DND-41 (cell line): Measurements from ENCODE around the gene MESP2.

Experiments used
- ATAC-seq: fragments of 200-7000 bp; cut with Tn5 transposase; 3 replicates; pipeline ENCODE4 v1.9.1; 2021; ENCODE audit warnings: low read depth; ENCODE audit not compliant: insufficient read depth
- DNase-seq: peaks from one replicate; pipeline ENCODE4 v3.0.0-alpha.2; 2020
- H2AFZ ChIP-seq: 2 replicates; pipeline ENCODE4 v1.6.0; 2012; ENCODE audit warnings: low read depth, low read length
- H3K27ac ChIP-seq: 2 replicates; pipeline ENCODE4 v1.5.1; 2012; ENCODE audit warnings: low read length, inconsistent platforms
- H3K27me3 ChIP-seq: fragments of 200-600 bp; sonication (generic); 2 replicates; pipeline ENCODE4 v1.6.0; 2012; ENCODE audit warnings: low read length, mild to moderate bottlenecking, inconsistent platforms; ENCODE audit not compliant: insufficient read depth, poor library complexity
- H3K36me3 ChIP-seq: 2 replicates; pipeline ENCODE4 v1.5.1; 2012; ENCODE audit warnings: low read length, inconsistent platforms; ENCODE audit not compliant: insufficient read depth
- H3K4me1 ChIP-seq: 2 replicates; pipeline ENCODE4 v1.5.1; 2012; ENCODE audit warnings: mild to moderate bottlenecking, low read length; ENCODE audit not compliant: insufficient read depth
- H3K4me2 ChIP-seq: 2 replicates; pipeline ENCODE4 v1.6.0; 2012; ENCODE audit warnings: mild to moderate bottlenecking, moderate library complexity, low read length, inconsistent platforms; ENCODE audit not compliant: insufficient read depth
- H3K4me3 ChIP-seq, 2 experiments: fragments of 200-600 bp in 1 of 2; shearing (Covaris generic) in 1 of 2; 2 replicates each; pipeline ENCODE4 v1.5.1; 2012 to 2016; ENCODE audit warnings: inconsistent platforms in 2 of 2, low read length in 2 of 2, mild to moderate bottlenecking in 2 of 2, low read depth in 1 of 2, moderate library complexity in 1 of 2
- H3K79me2 ChIP-seq: 2 replicates; pipeline ENCODE4 v1.6.0; 2012; ENCODE audit warnings: low read length, inconsistent platforms; ENCODE audit not compliant: insufficient read depth
- H3K9ac ChIP-seq: 2 replicates; pipeline ENCODE4 v1.6.0; 2012; ENCODE audit warnings: low read depth, mild to moderate bottlenecking, inconsistent platforms, low read length, moderate library complexity
- H3K9me3 ChIP-seq: 2 replicates; pipeline ENCODE4 v1.5.1; 2012; ENCODE audit warnings: low read length, moderate library complexity, mild to moderate bottlenecking, inconsistent platforms; ENCODE audit not compliant: insufficient read depth, severe bottlenecking
- H4K20me1 ChIP-seq: 2 replicates; pipeline ENCODE4 v1.6.0; 2012; ENCODE audit warnings: low read length; ENCODE audit not compliant: insufficient read depth
- CTCF ChIP-seq: IDR thresholded peaks from 2 replicates; pipeline ENCODE4 v1.5.1; 2012; ENCODE audit warnings: borderline replicate concordance, low read length, moderate library complexity, mild to moderate bottlenecking; ENCODE audit not compliant: poor library complexity, severe bottlenecking; ENCODE audit errors: extremely low read depth
- EZH2 ChIP-seq: IDR thresholded peaks from 3 replicates; pipeline ENCODE4 v1.6.1; 2012; ENCODE audit warnings: borderline replicate concordance, low read depth, mild to moderate bottlenecking, moderate library complexity, low read length, inconsistent platforms; ENCODE audit not compliant: severe bottlenecking

MESP2 gene

DNA sequence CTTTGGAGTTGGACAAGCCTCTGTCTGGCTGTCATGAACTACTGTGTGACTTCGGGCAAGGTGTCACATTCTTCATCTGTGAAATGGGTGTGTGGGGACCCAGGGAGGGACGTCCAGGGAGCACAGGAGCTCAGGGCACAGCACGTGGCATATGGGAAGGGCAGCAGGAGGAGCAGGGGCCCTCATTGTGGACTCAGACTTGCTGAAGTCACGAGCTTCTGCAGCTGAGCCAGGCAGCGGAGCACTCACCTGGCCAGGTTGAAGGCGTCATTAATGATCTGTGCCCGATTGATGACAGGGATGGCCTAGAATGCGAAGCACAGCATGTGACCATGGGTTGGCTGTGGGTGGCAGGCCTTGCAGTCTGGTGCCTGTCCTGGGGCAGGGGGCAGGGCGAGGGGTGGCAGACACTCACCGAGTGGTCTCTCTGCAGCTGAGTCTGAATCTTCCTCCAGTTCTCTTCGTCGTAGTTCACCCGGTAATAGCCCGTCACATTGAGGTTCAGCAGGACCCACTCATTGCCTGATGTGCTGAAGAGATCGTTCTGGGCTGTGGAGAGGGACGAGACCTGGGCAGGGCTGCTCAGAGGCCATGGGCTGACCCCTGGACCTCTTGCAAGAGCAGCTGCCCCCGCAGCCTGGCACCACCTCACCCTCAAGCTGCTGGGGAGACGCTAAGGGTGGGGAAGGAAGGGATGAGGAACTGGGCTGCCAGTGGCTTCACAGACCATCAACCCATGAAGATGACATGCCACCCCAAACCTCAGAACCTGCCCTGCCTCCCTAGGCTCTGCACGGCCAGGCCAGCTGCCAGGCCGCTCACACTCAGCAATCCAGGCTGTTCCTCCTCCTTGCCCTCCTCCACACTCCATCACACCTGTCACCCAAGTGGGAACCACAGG lies 23.1 kb downstream of the MESP2 start:
- no peaks in the 10 kb centered on the region for H3K4me1 ChIP-seq
- no peaks in the 10 kb centered on the region for H4K20me1 ChIP-seq
- ATAC-seq (no peak), DNase-seq (no peak)
- no peak overlapping the region for H2AFZ ChIP-seq
- H3K4me2 ChIP-seq: no peak overlapping the region
- no peaks in the 10 kb centered on the region for H3K36me3 ChIP-seq
- no peaks in the 10 kb centered on the region for H3K79me2 ChIP-seq
- H3K27me3 ChIP-seq: no peaks in the 10 kb centered on the region
- no peak overlapping the region for H3K9ac ChIP-seq
- TF ChIP-seq CTCF: no peak
- TF ChIP-seq EZH2: no peak
- H3K27ac ChIP-seq: no peak overlapping the region
- H3K4me3 ChIP-seq: no peak overlapping the region
- no peaks in the 10 kb centered on the region for H3K9me3 ChIP-seq

DNA sequence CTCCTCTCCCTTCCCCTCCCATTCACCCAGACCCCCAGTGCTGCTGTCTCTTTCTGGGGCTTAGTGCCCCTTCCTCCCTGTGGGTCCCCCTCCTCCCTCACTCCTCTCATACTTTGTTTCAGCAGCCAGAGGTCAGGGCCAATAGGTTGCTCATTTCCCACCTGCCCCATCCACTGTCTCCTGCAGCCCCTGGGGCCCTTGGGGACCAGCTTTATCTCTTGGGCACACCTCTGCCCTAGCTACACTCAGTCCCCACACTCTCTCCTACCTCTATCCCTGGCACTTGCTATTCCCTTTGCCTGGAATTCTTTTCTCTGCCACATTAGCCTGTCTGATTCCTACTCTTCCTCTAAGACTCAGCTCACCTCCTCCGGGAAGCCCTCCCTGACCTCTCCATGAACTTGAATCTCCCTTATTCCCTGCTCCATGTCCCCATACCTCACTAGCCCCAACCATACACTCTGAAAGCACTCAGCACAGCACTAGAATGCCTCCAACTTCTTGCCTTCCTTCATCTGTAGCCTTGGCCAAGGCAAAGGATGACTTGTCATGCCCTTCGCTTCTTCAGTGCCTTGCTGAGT lies 23.9 kb downstream of the MESP2 start:
- H3K4me2 ChIP-seq: no peak overlapping the region
- H3K9me3 ChIP-seq: no peaks in the 10 kb centered on the region
- no peaks in the 10 kb centered on the region for H3K79me2 ChIP-seq
- H3K4me3 ChIP-seq: no peak overlapping the region
- ATAC-seq (no peak), DNase-seq (no peak)
- TF ChIP-seq CTCF: no peak
- no peak for TF ChIP-seq EZH2
- H3K27me3 ChIP-seq: no peaks in the 10 kb centered on the region
- no peak overlapping the region for H3K9ac ChIP-seq
- no peak overlapping the region for H2AFZ ChIP-seq
- no peak overlapping the region for H3K27ac ChIP-seq
- H4K20me1 ChIP-seq: no peaks in the 10 kb centered on the region
- H3K4me1 ChIP-seq: no peaks in the 10 kb centered on the region
- no peaks in the 10 kb centered on the region for H3K36me3 ChIP-seq

DNA sequence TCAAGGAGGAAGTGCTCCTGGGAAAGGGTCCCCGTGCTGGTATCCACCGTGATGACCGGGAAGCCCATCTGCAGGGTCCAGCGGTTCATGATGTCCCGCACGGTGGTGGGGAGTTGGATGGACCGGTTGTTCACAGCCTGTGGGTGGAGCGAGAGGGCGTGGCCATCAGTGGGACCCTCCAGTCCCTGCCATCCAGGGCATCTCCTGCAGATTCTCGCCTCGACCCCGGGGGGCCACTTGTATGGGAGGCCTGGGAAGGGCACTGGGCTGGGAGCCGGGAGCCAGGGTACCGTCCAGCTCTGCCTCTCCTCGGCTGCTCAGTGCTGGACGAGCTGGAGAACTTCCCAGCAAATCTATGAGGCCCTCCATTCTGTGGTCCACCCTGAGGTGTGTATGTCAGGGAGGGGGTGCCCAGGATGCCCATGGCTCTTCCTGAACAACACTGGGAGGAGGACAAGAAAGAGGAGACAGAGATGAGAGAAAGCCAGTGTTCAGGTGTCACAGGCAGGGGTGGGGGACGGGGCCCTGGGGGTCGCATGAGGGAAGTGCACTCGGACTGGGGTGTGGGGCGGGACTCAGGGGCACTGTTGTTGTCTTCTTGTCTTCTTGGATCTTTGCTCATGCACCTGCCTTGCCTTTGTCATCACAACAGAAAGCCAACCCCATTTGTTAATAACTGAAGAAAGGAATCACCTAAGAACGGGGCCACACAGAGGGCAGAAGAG lies 25.5 kb downstream of the MESP2 start:
- H3K36me3 ChIP-seq: no peaks in the 10 kb centered on the region
- H3K9me3 ChIP-seq: no peaks in the 10 kb centered on the region
- DNase-seq: no peak
- H3K79me2 ChIP-seq: no peaks in the 10 kb centered on the region
- H4K20me1 ChIP-seq: no peaks in the 10 kb centered on the region
- TF ChIP-seq EZH2: no peak
- TF ChIP-seq CTCF: no peak
- H3K4me1 ChIP-seq: no peaks in the 10 kb centered on the region
- H3K4me3 ChIP-seq: no peak overlapping the region
- no peak overlapping the region for H2AFZ ChIP-seq
- H3K4me2 ChIP-seq: no peak overlapping the region
- no peak overlapping the region for H3K9ac ChIP-seq
- ATAC-seq: no peak
- H3K27ac ChIP-seq: no peak overlapping the region
- H3K27me3 ChIP-seq: no peaks in the 10 kb centered on the region
